Gastroesophageal sphincter (tissue), 3 donors: ENCODE results near the gene PREX1.

Experiments
- EP300 ChIP-seq: sonication (generic); formaldehyde crosslinking; IDR thresholded peaks from one replicate; pipeline ENCODE4 v1.6.1; 2017; ENCODE audit warnings: antibody characterized with exemption, mild to moderate bottlenecking
- POLR2A ChIP-seq, 2 donors: fragments of 450-650 bp; IDR thresholded peaks; one replicate each; pipeline ENCODE4 v1.6.1; 2017; ENCODE audit warnings: antibody characterized with exemption in 2 of 2, mild to moderate bottlenecking in 2 of 2, moderate library complexity in 1 of 2
- POLR2AphosphoS5 ChIP-seq: sonication (generic); formaldehyde crosslinking; IDR thresholded peaks from one replicate; pipeline ENCODE4 v1.6.1; 2017; ENCODE audit warnings: antibody characterized with exemption
- TF ChIP-seq, protein P1 (sequence below), 4 experiments: fragments of 200-600 bp in 2 of 4; fragments of 450-650 bp in 2 of 4; sonication (generic) in 1 of 4; IDR thresholded peaks; one replicate each; pipeline ENCODE4 v1.5.1; 2017 to 2019; ENCODE audit warnings: antibody characterized with exemption in 4 of 4, mild to moderate bottlenecking in 2 of 4, moderate library complexity in 2 of 4

DNA sequence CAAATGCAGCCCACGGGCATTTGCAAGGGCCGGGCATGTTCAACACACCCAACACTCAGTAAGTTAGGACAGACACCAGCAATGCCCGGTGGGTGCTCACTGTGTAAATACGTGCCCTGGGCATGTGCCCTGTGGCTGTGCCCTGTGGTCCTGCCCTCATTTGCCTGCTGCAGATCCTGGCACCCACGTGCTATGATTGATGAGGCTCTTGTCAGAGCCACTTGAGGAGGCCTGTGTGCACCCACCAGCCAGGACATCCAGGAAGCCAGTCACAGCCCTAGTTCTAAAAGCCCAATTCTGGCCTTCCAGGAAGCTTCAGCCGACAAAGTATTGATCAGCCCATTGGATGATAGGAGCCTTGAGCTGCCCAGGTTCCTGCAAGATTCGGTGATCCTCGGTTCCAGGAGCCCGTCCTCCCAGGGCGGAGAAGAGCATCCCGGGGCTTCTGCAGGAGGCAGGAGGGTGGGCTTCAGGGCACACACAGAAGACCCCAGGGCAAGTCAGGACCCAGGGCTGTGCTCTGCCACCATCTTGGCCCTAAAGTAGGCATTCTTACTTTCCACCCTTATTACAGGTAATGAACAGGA, 223.9 kb downstream of the PREX1 start:
- TF ChIP-seq, protein P1, sequence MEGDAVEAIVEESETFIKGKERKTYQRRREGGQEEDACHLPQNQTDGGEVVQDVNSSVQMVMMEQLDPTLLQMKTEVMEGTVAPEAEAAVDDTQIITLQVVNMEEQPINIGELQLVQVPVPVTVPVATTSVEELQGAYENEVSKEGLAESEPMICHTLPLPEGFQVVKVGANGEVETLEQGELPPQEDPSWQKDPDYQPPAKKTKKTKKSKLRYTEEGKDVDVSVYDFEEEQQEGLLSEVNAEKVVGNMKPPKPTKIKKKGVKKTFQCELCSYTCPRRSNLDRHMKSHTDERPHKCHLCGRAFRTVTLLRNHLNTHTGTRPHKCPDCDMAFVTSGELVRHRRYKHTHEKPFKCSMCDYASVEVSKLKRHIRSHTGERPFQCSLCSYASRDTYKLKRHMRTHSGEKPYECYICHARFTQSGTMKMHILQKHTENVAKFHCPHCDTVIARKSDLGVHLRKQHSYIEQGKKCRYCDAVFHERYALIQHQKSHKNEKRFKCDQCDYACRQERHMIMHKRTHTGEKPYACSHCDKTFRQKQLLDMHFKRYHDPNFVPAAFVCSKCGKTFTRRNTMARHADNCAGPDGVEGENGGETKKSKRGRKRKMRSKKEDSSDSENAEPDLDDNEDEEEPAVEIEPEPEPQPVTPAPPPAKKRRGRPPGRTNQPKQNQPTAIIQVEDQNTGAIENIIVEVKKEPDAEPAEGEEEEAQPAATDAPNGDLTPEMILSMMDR (IDR thresholded peaks at IDR 0.05) = no peak
- no peak for TF ChIP-seq POLR2AphosphoS5
- no peak for TF ChIP-seq POLR2A (IDR thresholded peaks at IDR 0.05)
- TF ChIP-seq EP300 = no peak
